Endothelial cell of umbilical vein (primary cell): ENCODE results near the gene RAB3GAP2. TPM values are rescaled to one million over a fixed set of nuclear protein-coding genes. Genes with fewer than 3 reads are reported as not detected.

Source experiments
- BruUV-seq: library from RNA; stranded (reverse); fragments of 400-500 nt; replicated peaks from 2 replicates; lab custom pipeline; 2021; lab: Mats Ljungman, UMichigan
- CTCF ChIA-PET: fragments of 300-600, 350-600 bp; sonication (Branson Sonifier 250); formaldehyde crosslinking; loops from one replicate; lab custom pipeline; 2021; ENCODE audit warnings: antibody characterized with exemption, inconsistent platforms; lab: Charles Lee
- POLR2A ChIA-PET: fragments of 300-600, 350-600 bp; sonication (Branson Sonifier 250); formaldehyde crosslinking; loops from one replicate; lab custom pipeline; 2021; ENCODE audit warnings: antibody characterized with exemption, inconsistent platforms; lab: Charles Lee
- DNase-seq: peaks from one replicate; pipeline ENCODE4 v3.0.0-alpha.2; 2011; ENCODE audit warnings: low read depth, low spot score
- FAIRE-seq: peaks from 2 replicates; lab custom pipeline; 2011; peaks lifted over from hg19 to GRCh38; lab: Jason Lieb, UNC
- H2AFZ ChIP-seq: 2 replicates; pipeline ENCODE4 v1.6.0; 2012; ENCODE audit warnings: low read depth, low read length, control low read depth, inconsistent platforms
- H3K27ac ChIP-seq: 2 replicates; pipeline ENCODE4 v1.5.1; 2011; ENCODE audit warnings: low read depth, mild to moderate bottlenecking, control low read depth, low read length, moderate library complexity; ENCODE audit not compliant: insufficient read depth
- H3K27me3 ChIP-seq, 2 experiments: 2 replicates each; pipeline versions ENCODE4 v1.6.0 to v1.6.1; 2011; ENCODE audit warnings: low read length in 2 of 2, mixed read lengths in 1 of 2; ENCODE audit not compliant: control insufficient read depth in 2 of 2, insufficient read depth in 2 of 2
- H3K36me3 ChIP-seq, 2 experiments: 2 replicates in 1 of 2; 3 replicates in 1 of 2; pipeline ENCODE4 v1.5.1; 2011; ENCODE audit warnings: low read length in 2 of 2, mild to moderate bottlenecking in 1 of 2, moderate library complexity in 1 of 2; ENCODE audit not compliant: control insufficient read depth in 2 of 2, insufficient read depth in 2 of 2; ENCODE audit errors: extremely low read depth in 1 of 2
- H3K4me1 ChIP-seq: 3 replicates; pipeline ENCODE4 v1.5.1; 2011; ENCODE audit warnings: mild to moderate bottlenecking, low read length; ENCODE audit not compliant: control insufficient read depth, insufficient read depth; ENCODE audit errors: extremely low read depth
- H3K4me2 ChIP-seq: 2 replicates; pipeline ENCODE4 v1.6.1; 2011; ENCODE audit warnings: low read length, control low read depth, mixed read lengths; ENCODE audit not compliant: insufficient read depth
- H3K4me3 ChIP-seq, 3 experiments: fragments of 200-600 bp in 1 of 3; sonication (generic), shearing (Covaris generic) in 1 of 3; replicated peaks in 1 of 3; 2 replicates each; pipeline ENCODE4 v1.5.1; 2011 to 2016; ENCODE audit warnings: control low read depth in 3 of 3, low read length in 3 of 3, mild to moderate bottlenecking in 2 of 3, inconsistent platforms in 1 of 3, low read depth in 1 of 3, moderate library complexity in 1 of 3; ENCODE audit not compliant: insufficient read depth in 1 of 3
- H3K79me2 ChIP-seq: 2 replicates; pipeline ENCODE4 v1.6.0; 2012; ENCODE audit warnings: low read length, inconsistent platforms; ENCODE audit not compliant: control insufficient read depth, insufficient read depth
- H3K9ac ChIP-seq: replicated peaks from 2 replicates; pipeline ENCODE3; 2011; ENCODE audit warnings: low read length, control low read depth; ENCODE audit not compliant: insufficient read depth; ENCODE audit errors: extremely low read depth
- H3K9me1 ChIP-seq: replicated peaks from 3 replicates; pipeline ENCODE4 v1.6.0; 2011; ENCODE audit warnings: mild to moderate bottlenecking, low read length; ENCODE audit not compliant: control insufficient read depth, insufficient read depth; ENCODE audit errors: extremely low read depth
- H3K9me3 ChIP-seq: replicated peaks from 2 replicates; pipeline ENCODE4 v1.5.1; 2012; ENCODE audit warnings: low read length, inconsistent platforms; ENCODE audit not compliant: control insufficient read depth, insufficient read depth
- H4K20me1 ChIP-seq: replicated peaks from 2 replicates; pipeline ENCODE3; 2011; ENCODE audit warnings: mild to moderate bottlenecking, low read length; ENCODE audit not compliant: control insufficient read depth, insufficient read depth; ENCODE audit errors: extremely low read depth
- CTCF ChIP-seq, 2 donors: IDR thresholded peaks; 1 replicate in 1 of 2; 2 replicates in 1 of 2; pipeline ENCODE4 v1.5.1; 2011; ENCODE audit warnings: low read length in 2 of 2, mild to moderate bottlenecking in 2 of 2, moderate library complexity in 2 of 2, control low read depth in 1 of 2, inconsistent platforms in 1 of 2, low read depth in 1 of 2; ENCODE audit not compliant: insufficient read depth in 1 of 2; ENCODE audit errors: extremely low read depth in 1 of 2
- EZH2 ChIP-seq: IDR thresholded peaks from 2 replicates; pipeline ENCODE4 v1.6.1; 2012; ENCODE audit warnings: borderline replicate concordance, low read depth, mild to moderate bottlenecking, moderate library complexity, low read length, inconsistent platforms; ENCODE audit not compliant: severe bottlenecking
- FOS ChIP-seq: IDR thresholded peaks from 2 replicates; pipeline ENCODE4 v1.6.1; 2011; ENCODE audit warnings: mild to moderate bottlenecking, low read length, moderate library complexity, borderline replicate concordance; ENCODE audit not compliant: insufficient read depth
- GATA2 ChIP-seq: IDR thresholded peaks from 2 replicates; pipeline ENCODE4 v1.7.0; 2011; ENCODE audit warnings: low read depth, mild to moderate bottlenecking, moderate library complexity, mixed read lengths, low read length; ENCODE audit not compliant: insufficient read length, insufficient read depth
- JUN ChIP-seq: IDR thresholded peaks from 2 replicates; pipeline ENCODE4 v1.6.1; 2011; ENCODE audit warnings: borderline replicate concordance, low read depth; ENCODE audit not compliant: insufficient read length, insufficient read depth
- MYC ChIP-seq: IDR thresholded peaks from one replicate; pipeline ENCODE4 v1.6.1; 2011; ENCODE audit warnings: mild to moderate bottlenecking, low read depth, low read length
- POLR2A ChIP-seq: IDR thresholded peaks from 2 replicates; pipeline ENCODE4 v1.6.1; 2012; ENCODE audit warnings: low read depth, mild to moderate bottlenecking, control low read depth, low read length
- POLR2AphosphoS5 ChIP-seq: IDR thresholded peaks from 2 replicates; pipeline ENCODE4 v1.6.1; 2012; ENCODE audit warnings: low read depth, mild to moderate bottlenecking, control low read depth, low read length, moderate library complexity; ENCODE audit not compliant: insufficient read depth
- dilution Hi-C: fragments of 300-500 bp; cut with MboI; formaldehyde crosslinking; loops from one replicate; pipeline ENCODE4 v1.15.0; 2019; ENCODE audit warnings: low sequenced_read_pairs; ENCODE audit not compliant: extremely low pct_ligation_motif_present
- intact Hi-C: fragments of 100-400 bp; cut with micrococcal nuclease; formaldehyde crosslinking; loops from one replicate; pipeline ENCODE4 v1.10.0; 2022
- polyA plus RNA-seq, 4 experiments: library from polyadenylated mRNA; depleted of rRNA in 3 of 4; stranded (reverse) in 3 of 4; unstranded in 1 of 4; fragments of >200 nt; gene quantifications; 2 replicates each; pipeline versions ENCODE4 v1.2.1 to v1.2.3, GENCODE V29; 2011 to 2012; ENCODE audit warnings: missing spikeins in 1 of 4
- total RNA-seq: library from RNA; stranded (reverse); gene quantifications from 2 replicates; pipeline ENCODE4 v1.2.3, GENCODE V29; 2021
- TF ChIP-seq, protein P1 (sequence below): IDR thresholded peaks from 2 replicates; pipeline ENCODE4 v1.6.1; 2011; ENCODE audit not compliant: insufficient read depth, insufficient read length

The RAB3GAP2 gene
- total and polyA plus RNA-seq, 2 donors (not counting 3 experiments of a cell fraction or from before 2014, with no cell fraction given) = 11.1 to 37.4 TPM

DNA sequence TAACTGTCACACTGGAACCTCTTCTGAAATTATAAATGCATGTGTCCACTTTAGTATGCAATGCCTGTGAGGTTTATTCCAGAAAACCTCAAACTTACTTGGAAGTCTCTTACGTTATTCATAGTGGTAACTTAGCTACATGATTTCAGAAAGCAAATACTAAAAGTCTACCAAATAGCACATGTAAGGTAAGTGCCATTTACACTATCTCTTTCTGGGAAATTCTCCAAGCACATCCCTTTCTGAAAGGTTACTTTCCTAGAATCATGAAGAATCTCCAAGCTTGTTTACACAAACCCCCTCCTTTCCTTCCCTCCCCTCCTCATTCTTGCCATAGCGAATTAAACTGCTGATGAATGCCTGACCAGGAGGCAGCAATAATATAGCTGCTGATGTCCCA is 42.5 kb downstream of the RAB3GAP2 start:
- Histone ChIP-seq H2AFZ (no peak overlapping the region), H3K36me3 (peaks cover 2 to 5% of the 10 kb centered on the region in 2 experiments), H3K9me3 (no peaks in the 10 kb centered on the region), H3K27ac (no peak overlapping the region), H4K20me1 (no peaks in the 10 kb centered on the region), H3K4me2 (no peak overlapping the region), H3K9me1 (no peaks in the 10 kb centered on the region), H3K27me3 (no peaks in the 10 kb centered on the region), H3K9ac (no peak overlapping the region), H3K4me1 (no peaks in the 10 kb centered on the region), H3K79me2 (peaks cover 9% of the 10 kb centered on the region), H3K4me3 (no peak overlapping the region)
- no TSS peak for BruUV-seq
- FAIRE-seq = peak; percentile 28
- DNase-seq = no peak
- dilution Hi-C loops (no loop called here), intact Hi-C loops (no loop called here)
- no peak for TF ChIP-seq GATA2
- no peak for TF ChIP-seq POLR2A
- TF ChIP-seq, protein P1, sequence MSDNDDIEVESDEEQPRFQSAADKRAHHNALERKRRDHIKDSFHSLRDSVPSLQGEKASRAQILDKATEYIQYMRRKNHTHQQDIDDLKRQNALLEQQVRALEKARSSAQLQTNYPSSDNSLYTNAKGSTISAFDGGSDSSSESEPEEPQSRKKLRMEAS = no peak
- no peak for TF ChIP-seq CTCF (IDR thresholded peaks at IDR 0.05; ENCODE audit: extremely low read depth in 1 of 2, insufficient read depth in 1 of 2, low read depth in 1 of 2, low read length in 2 of 2)
- no peak for TF ChIP-seq FOS
- TF ChIP-seq JUN = no peak
- no peak for TF ChIP-seq EZH2
- TF ChIP-seq MYC = no peak
- TF ChIP-seq POLR2AphosphoS5 = no peak
- ChIA-PET CTCF (interaction anchor here (1.1 to 4.6 kb wide), 6 partner anchors 8 to 42 kb away, joined by 3 to 30 read pairs (median 4); no protein-coding TSS in a partner anchor), POLR2A (no interaction called here)
